WTC11 (cell line): ENCODE measurements around the gene CS. TPM values are rescaled to one million over a fixed set of nuclear protein-coding genes. Genes with fewer than 3 reads are reported as not detected.

Source experiments
- ARID4B ChIP-seq: sonication (generic); formaldehyde crosslinking; IDR thresholded peaks from 2 replicates; pipeline ENCODE4 v1.8.0; 2023; ENCODE audit warnings: missing genetic modification reagents, mild to moderate bottlenecking, borderline replicate concordance
- E2F5 ChIP-seq: sonication (generic); formaldehyde crosslinking; IDR thresholded peaks from 2 replicates; pipeline ENCODE4 v1.8.1; 2022; ENCODE audit warnings: mild to moderate bottlenecking, moderate library complexity, missing genetic modification reagents
- GTF2I ChIP-seq: fragments of 250-450 bp; sonication (Bioruptor Pico); conservative IDR thresholded peaks from 2 replicates; pipeline ENCODE4 v1.4.0; 2021; ENCODE audit warnings: mild to moderate bottlenecking
- NFATC4 ChIP-seq: fragments of 250-450 bp; sonication (Bioruptor Pico); IDR thresholded peaks from 2 replicates; pipeline ENCODE4 v1.9.0; 2021; ENCODE audit warnings: mild to moderate bottlenecking
- PRDM15 ChIP-seq: sonication (generic); formaldehyde crosslinking; IDR thresholded peaks from 2 replicates; pipeline ENCODE4 v1.8.0; 2022; ENCODE audit warnings: missing genetic modification reagents
- RELA ChIP-seq: sonication (generic); formaldehyde crosslinking; IDR thresholded peaks from 2 replicates; pipeline ENCODE4 v1.8.1; 2022; ENCODE audit warnings: missing genetic modification reagents, mild to moderate bottlenecking, borderline replicate concordance
- SMAD4 ChIP-seq: sonication (generic); formaldehyde crosslinking; IDR thresholded peaks from 2 replicates; pipeline ENCODE4 v1.8.0; 2022; ENCODE audit warnings: mild to moderate bottlenecking, missing genetic modification reagents
- TEAD4 ChIP-seq: sonication (generic); formaldehyde crosslinking; IDR thresholded peaks from 2 replicates; pipeline ENCODE4 v1.8.0; 2022; ENCODE audit warnings: mild to moderate bottlenecking, missing genetic modification reagents
- USF1 ChIP-seq: sonication (generic); formaldehyde crosslinking; IDR thresholded peaks from 2 replicates; pipeline ENCODE4 v1.8.0; 2022; ENCODE audit warnings: mild to moderate bottlenecking, missing genetic modification reagents
- ZNF138 ChIP-seq: sonication (generic); formaldehyde crosslinking; conservative IDR thresholded peaks from 2 replicates; pipeline ENCODE4 v1.8.1; 2022; ENCODE audit warnings: mild to moderate bottlenecking, moderate library complexity, missing genetic modification reagents
- ZNF425 ChIP-seq: fragments of 250-450 bp; sonication (Bioruptor Pico); conservative IDR thresholded peaks from 2 replicates; pipeline ENCODE4 v1.9.0; 2021; ENCODE audit warnings: mild to moderate bottlenecking
- ZNF512 ChIP-seq: sonication (generic); formaldehyde crosslinking; IDR thresholded peaks from 2 replicates; pipeline ENCODE4 v1.8.1; 2022; ENCODE audit warnings: missing genetic modification reagents, borderline replicate concordance
- ZNF532 ChIP-seq: fragments of 250-450 bp; sonication (Bioruptor Pico); IDR thresholded peaks from 2 replicates; pipeline ENCODE4 v1.9.0; 2021; ENCODE audit warnings: mild to moderate bottlenecking, borderline replicate concordance
- ZNF671 ChIP-seq: fragments of 250-450 bp; sonication (Bioruptor Pico); IDR thresholded peaks from 2 replicates; pipeline ENCODE4 v1.8.0; 2021; ENCODE audit warnings: mild to moderate bottlenecking
- total RNA-seq: library from RNA; stranded (reverse); gene quantifications from 3 replicates; pipeline ENCODE4 v1.2.3, GENCODE V29; 2021

Gene CS
- total RNA-seq, 1 experiment from 2014 or later, result 275 TPM

- no peak for TF ChIP-seq PRDM15 (CRISPR knock-in tag)
- no peak for TF ChIP-seq USF1 (CRISPR knock-in tag)
- TF ChIP-seq ZNF512, result no peak
- no peak for TF ChIP-seq ARID4B (CRISPR knock-in tag)
- no peak for TF ChIP-seq RELA (CRISPR knock-in tag)
- no peak for TF ChIP-seq ZNF425 (CRISPR knock-in tag)
- TF ChIP-seq TEAD4 (CRISPR knock-in tag), result no peak
- no peak for TF ChIP-seq NFATC4 (CRISPR knock-in tag)
- TF ChIP-seq ZNF671 (CRISPR knock-in tag), result no peak
- TF ChIP-seq E2F5 (CRISPR knock-in tag), result no peak
- no peak for TF ChIP-seq ZNF532
- TF ChIP-seq ZNF138 (CRISPR knock-in tag), result no peak
- no peak for TF ChIP-seq SMAD4
- no peak for TF ChIP-seq GTF2I
These were observed 47.0 kb downstream of the CS start (continued) for GRCh38 chr12:56253091-56253490.
